ENCODE data around the gene SLC35A4.

The SLC35A4 gene

DNA sequence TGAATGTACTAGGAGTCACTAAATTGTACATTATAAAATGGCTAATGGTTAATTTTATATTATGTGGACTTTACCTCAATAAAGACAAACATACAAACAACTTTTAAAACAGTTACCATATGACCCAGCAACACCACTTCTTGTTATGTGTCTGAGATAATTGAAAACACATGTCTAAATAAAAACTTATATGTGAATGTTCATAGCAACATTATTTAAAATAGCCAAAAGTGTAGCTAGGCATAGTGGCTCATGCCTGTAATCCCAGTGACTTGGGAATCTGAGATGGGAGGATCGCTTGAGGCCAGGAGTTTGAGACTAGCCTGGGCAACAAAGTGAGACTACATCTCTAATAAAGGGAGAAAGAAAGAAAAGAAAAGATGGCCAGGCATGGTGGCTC, 22.9 kb downstream of the SLC35A4 start:
- no peaks in the 10 kb centered on the region for H3K9me2 ChIP-seq (replicated peaks; ENCODE audit: control insufficient read depth, low read length)
- H3K79me2 ChIP-seq (ENCODE audit: control insufficient read depth, low read length) = no peaks in the 10 kb centered on the region
- no peaks in the 10 kb centered on the region for H3F3A ChIP-seq (ENCODE audit: control insufficient read depth, insufficient read depth)
- no peak overlapping the region for H3K4me2 ChIP-seq (ENCODE audit: low read length)
- no peaks in the 10 kb centered on the region for H3K36me3 ChIP-seq (ENCODE audit: control insufficient read depth, low read length)
- no peaks in the 10 kb centered on the region for H4K20me1 ChIP-seq (ENCODE audit: control insufficient read depth, insufficient read depth, low read depth, low read length)
- no peaks in the 10 kb centered on the region for H3K9me3 ChIP-seq (ENCODE audit: control insufficient read depth, insufficient read depth, low read length)
- H3K27ac ChIP-seq (ENCODE audit: low read depth, low read length) = no peak overlapping the region
- H3K4me1 ChIP-seq (ENCODE audit: control insufficient read depth, low read length) = no peaks in the 10 kb centered on the region
- peaks cover 11% of the 10 kb centered on the region for H3K27me3 ChIP-seq (ENCODE audit: control insufficient read depth, low read length)
- no peak overlapping the region for H3K4me3 ChIP-seq (ENCODE audit: low read length)
- TF ChIP-seq EZH2phosphoT487 (IDR thresholded peaks at IDR 0.05; ENCODE audit: borderline replicate concordance, low read length) = no peak
- TF ChIP-seq, protein P1, sequence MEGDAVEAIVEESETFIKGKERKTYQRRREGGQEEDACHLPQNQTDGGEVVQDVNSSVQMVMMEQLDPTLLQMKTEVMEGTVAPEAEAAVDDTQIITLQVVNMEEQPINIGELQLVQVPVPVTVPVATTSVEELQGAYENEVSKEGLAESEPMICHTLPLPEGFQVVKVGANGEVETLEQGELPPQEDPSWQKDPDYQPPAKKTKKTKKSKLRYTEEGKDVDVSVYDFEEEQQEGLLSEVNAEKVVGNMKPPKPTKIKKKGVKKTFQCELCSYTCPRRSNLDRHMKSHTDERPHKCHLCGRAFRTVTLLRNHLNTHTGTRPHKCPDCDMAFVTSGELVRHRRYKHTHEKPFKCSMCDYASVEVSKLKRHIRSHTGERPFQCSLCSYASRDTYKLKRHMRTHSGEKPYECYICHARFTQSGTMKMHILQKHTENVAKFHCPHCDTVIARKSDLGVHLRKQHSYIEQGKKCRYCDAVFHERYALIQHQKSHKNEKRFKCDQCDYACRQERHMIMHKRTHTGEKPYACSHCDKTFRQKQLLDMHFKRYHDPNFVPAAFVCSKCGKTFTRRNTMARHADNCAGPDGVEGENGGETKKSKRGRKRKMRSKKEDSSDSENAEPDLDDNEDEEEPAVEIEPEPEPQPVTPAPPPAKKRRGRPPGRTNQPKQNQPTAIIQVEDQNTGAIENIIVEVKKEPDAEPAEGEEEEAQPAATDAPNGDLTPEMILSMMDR (IDR thresholded peaks at IDR 0.05; ENCODE audit: low read depth, low read length, poor library complexity, severe bottlenecking) = no peak

DNA sequence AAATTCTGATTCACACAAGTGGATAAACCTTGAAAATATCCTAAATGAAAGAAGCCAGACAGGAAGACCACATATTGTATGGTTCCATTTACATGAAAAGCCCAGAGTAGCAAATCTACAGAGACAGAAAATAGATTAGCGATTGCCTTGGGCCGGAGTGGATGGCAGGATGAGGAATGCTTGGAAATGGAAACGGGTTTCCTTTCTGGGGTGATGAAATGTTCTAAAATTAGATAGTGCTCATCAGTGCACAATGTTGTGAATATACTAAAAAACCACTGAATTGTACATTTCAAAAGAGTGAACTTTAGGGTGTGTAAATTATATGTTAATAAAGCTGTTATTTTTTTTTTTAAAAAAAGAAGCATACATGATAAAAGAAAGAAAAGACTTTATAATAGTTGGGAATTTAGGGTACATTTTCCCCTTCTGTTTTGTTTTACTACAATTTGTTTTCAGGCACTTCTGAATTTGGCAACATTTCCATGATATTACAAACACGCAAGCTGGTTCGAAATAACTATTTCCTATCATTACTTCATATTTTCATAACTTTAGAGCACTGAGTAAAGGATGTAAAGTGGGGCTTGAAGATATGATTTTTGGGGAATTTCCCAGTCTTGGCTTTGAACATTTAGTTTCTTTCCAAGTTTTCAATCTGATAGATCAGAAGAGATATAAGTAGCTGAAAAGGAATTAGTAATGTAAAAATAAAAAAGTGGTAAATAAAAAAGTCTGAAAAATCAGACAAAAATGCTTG, 23.9 kb downstream of the SLC35A4 start:
- Histone ChIP-seq H3K79me2 (ENCODE audit: control insufficient read depth, low read length) (no peaks in the 10 kb centered on the region), H3K9me2 (replicated peaks; ENCODE audit: control insufficient read depth, low read length) (no peaks in the 10 kb centered on the region), H3K27ac (ENCODE audit: low read depth, low read length) (no peak overlapping the region), H3K27me3 (ENCODE audit: control insufficient read depth, low read length) (peaks cover 11% of the 10 kb centered on the region), H3K4me1 (ENCODE audit: control insufficient read depth, low read length) (no peaks in the 10 kb centered on the region), H3K4me3 (ENCODE audit: low read length) (no peak overlapping the region), H3K36me3 (ENCODE audit: control insufficient read depth, low read length) (no peaks in the 10 kb centered on the region), H3K4me2 (ENCODE audit: low read length) (no peak overlapping the region), H4K20me1 (ENCODE audit: control insufficient read depth, insufficient read depth, low read depth, low read length) (no peaks in the 10 kb centered on the region), H3F3A (ENCODE audit: control insufficient read depth, insufficient read depth) (no peaks in the 10 kb centered on the region), H3K9me3 (ENCODE audit: control insufficient read depth, insufficient read depth, low read length) (no peaks in the 10 kb centered on the region)
- no peak for TF ChIP-seq EZH2phosphoT487 (IDR thresholded peaks at IDR 0.05; ENCODE audit: borderline replicate concordance, low read length)
- TF ChIP-seq, protein P1 (IDR thresholded peaks at IDR 0.05; ENCODE audit: low read depth, low read length, poor library complexity, severe bottlenecking) = no peak

DNA sequence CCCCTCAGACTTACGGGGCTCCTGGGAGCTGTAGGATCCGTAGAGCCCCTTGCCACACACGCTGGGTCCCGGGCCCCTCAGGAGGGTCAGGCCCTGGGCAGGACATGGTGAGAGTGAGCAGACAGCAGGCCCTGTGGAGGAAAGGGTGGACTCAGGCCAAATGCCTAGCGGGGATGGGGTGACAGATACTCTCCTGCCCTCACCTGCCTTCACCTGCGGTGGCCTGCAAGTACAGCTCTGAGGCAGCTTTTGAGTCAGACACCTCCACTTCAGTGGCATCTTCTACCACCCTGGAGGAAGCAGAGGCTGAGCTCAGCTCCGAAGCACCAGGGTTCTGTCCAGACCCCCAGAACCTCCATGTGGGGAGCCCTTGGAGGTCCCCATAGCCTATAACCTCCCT, 26.2 kb downstream of the SLC35A4 start:
- Histone ChIP-seq H3K4me2 (ENCODE audit: low read length) (no peak overlapping the region), H3K27ac (ENCODE audit: low read depth, low read length) (no peak overlapping the region), H3K4me1 (ENCODE audit: control insufficient read depth, low read length) (no peaks in the 10 kb centered on the region), H3K4me3 (ENCODE audit: low read length) (no peak overlapping the region), H3K36me3 (ENCODE audit: control insufficient read depth, low read length) (no peaks in the 10 kb centered on the region), H3K9me3 (ENCODE audit: control insufficient read depth, insufficient read depth, low read length) (no peaks in the 10 kb centered on the region), H4K20me1 (ENCODE audit: control insufficient read depth, insufficient read depth, low read depth, low read length) (no peaks in the 10 kb centered on the region), H3K79me2 (ENCODE audit: control insufficient read depth, low read length) (no peaks in the 10 kb centered on the region), H3F3A (ENCODE audit: control insufficient read depth, insufficient read depth) (no peaks in the 10 kb centered on the region), H3K27me3 (ENCODE audit: control insufficient read depth, low read length) (peaks cover 11% of the 10 kb centered on the region), H3K9me2 (replicated peaks; ENCODE audit: control insufficient read depth, low read length) (no peaks in the 10 kb centered on the region)
- no peak for TF ChIP-seq EZH2phosphoT487 (IDR thresholded peaks at IDR 0.05; ENCODE audit: borderline replicate concordance, low read length)
- TF ChIP-seq, protein P1 (IDR thresholded peaks at IDR 0.05; ENCODE audit: low read depth, low read length, poor library complexity, severe bottlenecking) = no peak
